ENCODE results near the gene NT5M.

- TF ChIP-seq CTCF (IDR thresholded peaks at IDR 0.05), result no peak
- no peak for TF ChIP-seq POLR2A (IDR thresholded peaks at IDR 0.05)
Observed at GRCh38 chr17:17384961-17385360, 81.8 kb downstream of the NT5M start.
